DMS 273 (cell line): ENCODE results near the gene KIN.
"Not testable (repeated sequence)": the region's sequence is repeated elsewhere in the genome, so short reads cannot be mapped to it uniquely, and the experiment has no call there.

ENCODE experiments used
- DNase-seq: peaks from one replicate; lab custom pipeline; 2025; ENCODE audit not compliant: unreplicated experiment; lab: John Stamatoyannopoulos, UW

The KIN gene

DNA sequence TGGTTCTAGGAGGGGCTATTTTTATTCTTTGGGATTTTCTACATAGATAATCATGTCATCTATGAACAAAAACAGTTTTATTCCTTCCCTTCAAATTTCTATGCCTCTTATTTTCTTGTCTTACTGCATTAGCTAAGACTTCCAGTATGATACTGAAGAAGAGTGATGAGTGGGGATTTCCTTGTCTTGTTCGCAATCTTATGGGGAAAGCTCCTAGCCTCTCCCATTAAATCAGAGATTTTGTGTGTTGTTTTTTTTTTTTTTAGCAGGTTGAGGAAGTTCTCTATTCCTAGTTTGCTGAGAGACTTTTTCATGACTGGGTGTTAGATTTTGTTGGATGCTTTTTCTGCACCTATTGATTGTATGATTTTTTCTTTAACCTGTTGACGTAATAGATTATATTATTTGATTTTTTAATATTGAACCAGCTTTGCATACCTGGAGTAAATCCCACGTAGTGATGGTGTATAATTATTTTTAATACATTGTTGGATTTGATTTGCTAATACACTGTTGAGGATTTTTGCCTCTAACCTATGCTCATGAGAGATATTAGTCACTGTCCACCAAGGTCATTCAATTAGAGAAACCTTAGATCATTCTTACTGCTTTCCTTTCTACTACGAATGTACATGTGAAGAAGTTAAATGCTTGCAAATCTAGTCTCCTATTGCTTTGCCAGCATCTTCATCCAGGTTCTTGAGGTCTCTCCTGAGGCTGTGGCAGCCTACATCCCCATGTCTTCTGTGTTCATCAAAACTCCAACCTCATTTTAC is 6.6 kb upstream of the KIN start:
- DNase-seq: no peak

DNA sequence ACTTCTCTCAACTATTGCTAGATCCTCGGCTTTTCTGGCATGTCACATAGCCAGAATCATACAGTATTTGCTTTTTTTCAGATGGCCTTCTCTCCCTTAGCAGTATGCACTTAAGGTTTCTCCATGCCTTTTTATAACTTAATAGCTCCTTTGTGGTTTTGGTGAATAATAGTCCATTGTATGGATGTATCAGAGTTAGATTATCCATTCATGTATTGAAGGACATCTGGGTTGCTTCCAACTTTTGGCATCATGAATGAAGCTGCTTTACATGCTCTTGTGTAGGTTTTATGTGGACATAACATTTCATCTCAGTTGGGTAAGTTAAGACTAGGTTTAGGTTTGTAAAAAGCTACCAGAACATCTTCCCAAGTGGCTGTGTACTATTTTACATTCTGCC is 4.7 kb upstream of the KIN start:
- no peak for DNase-seq

DNA sequence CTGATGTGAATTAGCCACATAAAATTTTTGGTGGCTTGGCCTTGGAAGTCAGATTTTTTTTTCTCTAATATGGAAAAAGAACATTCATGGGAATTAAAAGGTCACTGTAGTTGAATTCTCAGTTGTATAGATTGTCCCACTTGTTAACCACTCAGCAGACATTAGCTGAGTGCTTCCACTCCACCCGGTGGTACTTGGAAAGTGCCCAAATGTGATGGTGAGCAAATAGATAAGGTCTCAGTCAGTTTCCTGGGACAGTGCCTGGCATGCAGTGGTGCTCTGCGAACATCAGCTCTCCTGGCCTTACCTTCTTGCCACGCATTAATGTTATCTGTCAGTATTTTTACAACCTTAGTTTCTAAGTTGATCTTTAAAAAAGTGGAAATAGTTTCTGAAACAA is 1.6 kb upstream of the KIN start:
- peak; percentile 41 for DNase-seq

DNA sequence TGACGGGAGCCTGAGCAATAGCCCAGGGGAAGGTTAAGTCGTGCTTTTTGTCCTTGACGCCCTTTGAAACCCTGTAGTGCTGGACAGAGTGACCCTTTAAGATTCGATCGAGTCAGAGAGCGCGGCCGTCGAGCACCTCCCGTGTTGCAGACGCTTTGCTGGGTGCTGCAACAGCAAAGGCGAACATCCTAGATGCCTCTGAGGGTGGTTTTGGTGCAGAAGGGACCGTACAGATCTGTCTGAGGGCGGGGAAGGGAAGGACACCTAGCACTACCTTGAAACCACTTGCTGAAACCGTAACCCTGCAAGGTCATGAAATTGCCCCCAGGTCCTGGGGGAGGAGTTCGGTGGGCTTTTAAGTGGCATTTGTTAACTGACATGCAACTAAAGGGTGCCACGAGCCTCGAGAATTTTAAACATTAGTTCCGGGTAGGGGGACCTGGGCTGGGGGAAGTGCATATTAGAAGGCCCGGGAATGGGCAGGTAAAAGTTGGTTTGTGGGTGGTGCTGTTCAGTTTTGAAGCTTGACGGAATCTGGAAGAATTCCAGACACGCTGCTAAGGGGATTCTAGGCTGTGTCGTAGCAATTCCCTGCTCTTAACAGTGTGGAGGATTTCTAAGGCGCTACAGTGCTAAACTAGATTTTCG is 970 bp upstream of the KIN start:
- DNase-seq: peak; percentile 53

DNA sequence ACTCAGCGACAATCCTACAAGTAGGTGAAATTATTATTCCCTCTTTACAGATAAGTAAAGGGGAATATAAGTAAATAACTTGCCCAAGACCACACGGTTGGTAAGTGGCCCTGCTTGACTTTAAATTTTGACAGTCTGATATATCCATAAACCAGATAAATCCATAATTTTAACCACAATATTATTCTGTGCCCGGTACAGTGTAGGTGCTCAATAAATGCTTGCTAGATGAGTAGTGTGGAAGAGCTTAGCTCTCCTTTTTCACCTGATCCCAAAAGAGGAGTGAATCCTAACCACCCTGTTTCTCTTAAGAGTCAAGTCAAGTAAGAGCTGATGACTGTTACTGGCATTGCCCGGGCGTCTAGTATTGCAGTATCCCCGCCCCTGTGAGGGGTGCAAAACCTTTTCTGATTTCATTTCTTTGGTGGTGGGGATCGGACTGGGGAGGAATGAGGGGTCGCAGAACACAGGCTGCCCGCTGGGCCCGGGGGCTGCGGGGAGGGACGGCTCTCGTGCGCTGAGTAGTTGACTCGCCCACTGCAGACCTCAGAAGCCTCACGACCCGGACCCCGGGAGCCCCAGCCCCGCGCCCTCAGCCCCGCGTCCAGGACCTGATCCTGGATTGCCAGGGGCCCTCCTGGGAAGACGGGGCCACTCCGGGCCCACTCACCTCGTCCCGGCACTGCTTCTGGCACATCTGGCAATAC is 490 bp downstream of the KIN start:
- DNase-seq: peak; percentile 21

DNA sequence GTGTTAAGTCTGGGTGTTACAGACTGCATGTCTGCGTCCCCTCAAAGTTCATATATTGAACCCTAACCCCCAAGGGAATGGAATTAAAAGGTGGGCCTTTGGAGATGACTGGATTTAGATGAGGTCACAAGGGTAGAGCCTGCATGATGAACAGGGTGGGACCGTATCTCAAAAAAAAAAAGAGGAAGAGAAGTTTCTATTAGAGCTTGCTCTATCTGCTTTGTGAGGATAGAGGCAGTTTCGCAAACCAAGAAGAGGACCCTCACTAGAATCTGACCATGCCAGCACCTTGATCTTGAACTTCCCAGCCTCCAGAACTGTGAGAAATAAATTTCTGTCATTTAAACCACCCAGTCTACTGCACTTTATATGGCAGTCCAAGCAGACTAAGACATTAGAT is 1.4 kb downstream of the KIN start:
- DNase-seq: no peak

DNA sequence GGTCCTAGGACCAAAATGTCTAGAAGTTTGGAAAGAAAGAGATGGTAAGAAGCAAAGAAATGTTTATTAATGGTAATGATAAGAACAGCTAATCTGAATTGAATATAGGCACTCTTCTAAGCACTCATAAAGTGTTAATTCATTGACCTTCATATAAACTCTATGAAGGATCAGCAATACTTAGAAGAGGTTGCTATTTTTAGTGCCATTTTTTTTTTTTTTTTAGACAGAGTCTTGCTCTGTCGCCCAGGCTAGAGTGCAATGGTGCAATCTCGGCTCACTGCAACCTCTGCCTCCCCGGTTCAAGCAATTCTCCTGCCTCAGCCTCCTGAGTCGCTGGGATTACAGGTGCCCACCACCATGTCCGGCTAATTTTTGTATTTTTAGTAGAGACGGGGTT is 5.6 kb downstream of the KIN start:
- not testable (repeated sequence) for DNase-seq

DNA sequence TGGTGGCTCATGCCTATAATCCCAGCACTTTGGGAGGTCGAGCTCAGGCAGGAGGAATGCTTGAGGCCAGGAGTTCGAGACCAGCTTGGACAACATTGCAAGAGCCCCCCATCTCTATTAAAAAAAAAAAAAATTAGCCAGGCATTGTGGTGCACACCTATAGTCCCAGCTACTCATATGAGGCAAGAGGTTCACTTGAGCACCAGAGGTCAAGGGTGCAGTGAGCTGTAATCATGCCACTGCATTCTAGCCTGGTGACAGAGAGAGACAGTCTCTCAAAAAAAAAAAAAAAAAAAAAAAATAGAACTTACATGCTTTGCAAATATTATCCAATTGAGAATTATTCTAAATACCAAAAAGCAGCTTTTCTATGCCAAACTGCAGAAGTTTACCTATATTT is 11.0 kb downstream of the KIN start:
- DNase-seq: no peak

DNA sequence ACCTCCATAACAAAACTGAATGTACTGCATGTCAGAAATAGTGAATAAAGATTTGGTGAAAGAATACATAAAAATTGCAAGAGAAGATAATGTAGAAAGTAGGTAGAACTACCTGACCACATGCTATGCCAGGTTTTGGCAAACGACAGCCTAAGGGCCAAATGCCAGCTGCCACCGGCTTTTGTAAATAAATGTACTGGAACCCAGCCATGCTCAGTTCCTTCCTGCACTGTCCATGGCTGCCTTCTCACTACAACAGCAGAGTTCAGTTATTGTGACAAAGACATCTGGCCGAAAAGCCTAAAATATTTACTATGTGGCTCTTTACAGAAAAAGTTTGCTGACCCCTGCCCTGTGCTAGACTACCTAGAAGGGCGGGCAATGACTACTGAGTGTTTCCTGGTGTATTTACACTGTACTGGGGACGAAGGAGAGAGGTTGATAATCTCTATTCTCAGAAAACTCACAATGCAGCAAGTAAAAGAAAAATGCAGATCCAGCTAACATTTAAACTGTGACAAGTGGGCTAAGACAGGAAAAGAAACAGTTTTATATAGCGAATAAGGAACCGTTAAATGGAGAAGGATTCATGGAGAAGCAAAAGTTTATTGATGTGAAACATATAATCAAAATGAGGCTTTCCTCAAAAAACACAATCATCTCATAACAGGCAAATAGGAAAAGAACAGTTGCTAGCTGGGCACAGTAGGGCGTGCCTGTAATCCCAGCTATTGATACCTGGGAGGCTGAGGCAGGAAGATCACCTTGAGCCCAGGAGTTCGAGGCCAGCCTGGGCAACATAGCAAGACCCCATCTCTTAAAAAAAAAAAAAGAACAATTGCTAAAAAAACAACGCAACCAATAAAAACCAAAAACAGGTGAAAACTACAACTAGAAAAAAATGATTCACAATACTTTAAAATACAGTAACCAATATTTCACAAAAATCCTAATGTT is 13.7 kb downstream of the KIN start:
- DNase-seq: peak; percentile 48

DNA sequence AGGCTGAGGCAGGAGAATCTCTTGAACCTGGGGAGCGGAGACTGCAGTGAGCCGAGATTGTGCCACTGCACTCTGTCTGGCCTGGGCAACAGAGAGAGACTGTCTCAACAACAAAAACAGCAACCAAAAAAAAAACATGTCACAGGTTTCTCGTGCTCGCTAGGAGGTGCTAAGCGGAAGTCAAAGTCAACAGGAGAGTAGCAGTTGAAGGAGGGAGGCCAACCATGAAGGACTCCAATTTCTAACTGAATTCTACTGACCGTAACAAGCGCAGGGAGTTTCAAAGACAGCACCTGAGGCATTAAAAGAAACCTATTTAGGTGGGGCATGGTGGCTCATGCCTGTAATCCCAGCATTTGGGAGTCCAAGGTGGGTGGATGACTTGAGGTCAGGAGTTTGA is 19.4 kb downstream of the KIN start:
- no peak for DNase-seq

DNA sequence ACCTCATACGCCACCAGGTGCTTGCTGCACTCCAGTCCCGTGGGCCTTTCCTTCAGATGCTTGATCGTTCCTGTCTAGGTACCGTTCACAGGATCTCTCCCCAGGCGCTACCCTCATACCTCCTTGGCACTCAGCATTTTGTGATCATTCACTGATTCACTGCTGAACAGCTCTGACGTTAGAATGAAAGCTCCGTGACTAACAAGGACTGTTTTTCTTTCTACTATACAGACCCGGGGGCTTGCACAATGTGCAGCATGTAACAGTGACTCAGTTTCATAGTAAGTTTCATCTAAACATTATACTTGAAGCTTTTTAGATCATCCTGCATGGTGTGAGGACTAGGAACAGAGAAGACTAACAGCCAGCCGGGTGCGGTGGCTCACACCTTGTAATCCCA is 20.6 kb downstream of the KIN start:
- DNase-seq: no peak

DNA sequence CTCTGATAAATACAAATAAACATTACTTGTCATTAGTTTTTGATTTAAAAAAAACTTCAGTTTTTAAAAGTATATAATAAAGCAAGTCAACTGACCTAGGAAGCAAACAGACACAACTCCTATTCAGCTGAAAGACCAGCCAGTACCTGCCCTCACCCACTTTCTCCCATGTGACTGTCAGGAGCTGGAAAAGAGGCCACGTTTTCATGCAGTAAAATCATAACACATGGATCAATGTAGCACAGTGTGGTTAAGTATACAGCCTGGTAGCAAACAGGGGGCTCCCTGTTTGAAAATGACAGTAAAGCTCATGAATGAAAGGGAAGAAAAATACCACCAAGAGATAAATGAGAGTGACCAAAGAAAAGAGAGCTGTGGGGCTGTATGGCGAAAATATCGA is 21.6 kb downstream of the KIN start:
- DNase-seq: no peak

DNA sequence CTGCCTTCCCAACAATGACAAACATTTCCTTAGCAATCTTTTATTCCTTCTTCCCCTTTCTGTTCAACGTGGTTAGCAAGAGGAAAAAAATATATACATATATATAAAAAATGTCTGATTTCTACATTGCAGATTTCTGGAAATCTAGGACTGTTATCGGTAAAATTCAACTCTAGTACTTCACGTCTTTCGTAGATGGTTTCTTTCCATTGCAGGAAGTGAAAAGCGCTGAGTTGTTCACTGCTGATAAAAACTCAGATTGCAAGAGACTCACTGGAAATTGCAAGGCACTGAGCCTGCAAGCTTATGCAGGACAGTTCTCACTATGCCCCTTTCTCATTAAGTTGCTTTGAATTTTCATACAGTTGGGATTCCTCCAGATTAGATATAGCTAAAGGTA is 23.9 kb downstream of the KIN start:
- no peak for DNase-seq

DNA sequence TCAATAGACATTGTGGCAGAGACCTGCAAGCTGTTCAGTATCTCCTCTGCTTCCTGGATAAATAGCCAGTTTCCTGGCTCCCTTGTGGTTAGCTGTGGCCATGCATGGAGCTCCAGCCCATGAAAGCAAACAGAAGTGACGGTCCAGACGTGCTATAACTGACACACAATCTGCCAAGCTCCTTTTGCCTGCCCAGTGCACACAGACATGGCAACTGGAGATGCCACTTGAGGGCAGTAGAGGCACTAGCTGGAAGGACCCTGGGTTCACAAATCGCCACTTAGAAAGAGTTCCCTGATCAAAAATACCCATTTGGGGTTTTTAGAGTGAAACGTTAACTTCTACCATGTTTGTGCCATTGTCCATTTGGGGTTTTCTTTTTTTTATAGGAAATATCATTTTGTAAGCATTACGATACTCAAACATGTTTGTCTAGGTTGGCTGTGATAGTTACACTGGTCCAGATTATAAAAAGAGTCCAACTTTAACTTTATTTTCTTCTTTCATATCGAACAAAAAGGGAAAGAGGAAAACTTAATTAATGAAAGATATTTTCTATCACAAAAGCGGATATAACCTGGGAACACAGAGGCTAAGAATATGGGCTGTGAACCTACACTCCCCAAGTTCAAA is 31.3 kb downstream of the KIN start:
- peak; percentile 10 for DNase-seq

DNA sequence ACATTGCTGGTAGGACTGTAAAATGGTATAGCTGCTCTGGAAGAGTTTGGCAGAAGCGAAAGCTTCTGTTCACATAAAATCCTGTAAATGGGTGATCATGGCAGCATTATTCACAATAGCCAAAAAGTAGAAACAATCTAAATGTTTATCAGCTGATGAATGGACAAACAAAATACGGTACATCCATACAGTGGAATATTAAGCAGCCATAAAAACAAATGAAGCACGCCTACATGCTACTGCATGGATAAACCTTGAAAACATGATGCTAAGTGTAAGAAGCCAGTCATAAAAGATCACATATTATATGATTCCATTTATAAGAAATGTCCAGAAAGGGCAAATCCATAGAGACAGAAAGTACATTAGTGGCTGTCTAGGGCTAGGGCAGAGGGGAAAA is 32.7 kb downstream of the KIN start:
- no peak for DNase-seq

DNA sequence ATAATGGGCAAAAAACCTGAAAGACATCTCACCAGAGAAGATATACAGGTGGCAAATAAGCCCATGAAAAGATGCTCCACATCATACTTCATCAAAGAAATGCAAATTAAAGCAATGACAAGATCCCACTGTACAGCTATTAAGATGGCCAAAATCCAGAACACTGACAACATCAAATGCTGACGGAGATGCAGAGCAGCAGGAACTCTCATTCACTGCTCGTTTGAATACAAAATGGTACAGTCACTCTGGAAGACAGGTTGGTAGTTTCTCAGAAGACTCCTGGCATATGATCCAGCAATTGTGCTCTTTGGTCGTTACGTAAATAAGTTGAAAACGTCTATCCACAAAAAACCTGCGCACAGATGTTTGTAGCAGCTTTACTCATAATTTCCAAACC is 35.5 kb downstream of the KIN start:
- no peak for DNase-seq

DNA sequence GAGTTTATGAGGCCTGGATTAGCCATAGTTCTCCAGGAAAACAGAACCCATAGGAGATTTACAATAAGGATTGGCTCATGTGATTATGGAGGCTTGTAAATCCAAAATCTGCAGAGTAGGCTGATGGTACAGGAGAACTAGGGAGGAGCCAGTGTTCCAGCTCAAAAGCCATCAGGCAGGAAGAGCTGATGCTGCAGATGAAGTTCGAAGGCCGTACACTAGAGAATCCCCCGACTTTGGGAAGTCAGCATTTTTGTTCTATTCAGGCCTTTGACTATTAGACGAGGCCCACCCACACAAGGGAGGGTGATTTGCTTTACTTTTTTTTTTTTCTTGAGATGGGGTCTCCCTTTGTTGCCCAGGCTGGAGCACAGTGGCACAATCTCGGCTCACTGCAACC is 37.6 kb downstream of the KIN start:
- no peak for DNase-seq

DNA sequence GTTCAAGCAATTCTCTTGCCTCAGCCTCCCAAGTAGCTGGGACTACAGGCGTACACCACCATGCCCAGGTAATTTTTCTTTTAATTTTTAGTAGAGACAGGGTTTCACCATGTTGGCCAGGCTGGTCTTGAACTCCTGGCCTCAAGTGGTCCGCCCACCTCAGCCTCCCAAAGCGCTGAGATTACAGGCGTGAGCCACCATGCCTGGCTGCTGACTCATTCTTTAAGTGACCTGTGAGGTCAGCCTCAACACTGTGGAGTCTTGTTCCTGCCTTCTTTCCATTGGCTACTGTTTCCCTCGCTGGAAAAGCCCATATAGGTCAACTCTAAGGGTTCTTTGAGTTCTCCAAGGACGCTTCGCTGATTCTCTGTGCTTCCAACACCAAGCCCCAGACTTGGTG is 39.2 kb downstream of the KIN start:
- DNase-seq: not testable (repeated sequence)

DNA sequence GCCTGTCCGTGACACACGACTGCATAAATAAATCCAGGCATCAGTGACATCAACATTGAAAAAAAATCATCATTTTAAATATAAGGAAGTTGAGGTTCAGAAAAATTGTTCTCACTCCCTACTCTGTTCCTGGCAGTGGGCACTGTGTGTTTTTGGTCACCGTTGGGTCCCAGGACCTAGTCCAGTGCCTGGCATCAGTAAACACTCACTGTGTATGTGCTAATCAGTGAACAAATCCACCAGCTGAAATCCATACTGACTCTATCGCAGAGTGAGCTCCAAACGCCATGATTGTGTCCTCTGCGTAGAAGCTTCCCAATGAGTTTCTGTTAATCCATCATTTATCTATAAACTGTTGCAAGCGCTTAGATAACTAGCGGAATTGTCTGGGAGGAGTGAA is 43.5 kb downstream of the KIN start:
- DNase-seq: no peak

DNA sequence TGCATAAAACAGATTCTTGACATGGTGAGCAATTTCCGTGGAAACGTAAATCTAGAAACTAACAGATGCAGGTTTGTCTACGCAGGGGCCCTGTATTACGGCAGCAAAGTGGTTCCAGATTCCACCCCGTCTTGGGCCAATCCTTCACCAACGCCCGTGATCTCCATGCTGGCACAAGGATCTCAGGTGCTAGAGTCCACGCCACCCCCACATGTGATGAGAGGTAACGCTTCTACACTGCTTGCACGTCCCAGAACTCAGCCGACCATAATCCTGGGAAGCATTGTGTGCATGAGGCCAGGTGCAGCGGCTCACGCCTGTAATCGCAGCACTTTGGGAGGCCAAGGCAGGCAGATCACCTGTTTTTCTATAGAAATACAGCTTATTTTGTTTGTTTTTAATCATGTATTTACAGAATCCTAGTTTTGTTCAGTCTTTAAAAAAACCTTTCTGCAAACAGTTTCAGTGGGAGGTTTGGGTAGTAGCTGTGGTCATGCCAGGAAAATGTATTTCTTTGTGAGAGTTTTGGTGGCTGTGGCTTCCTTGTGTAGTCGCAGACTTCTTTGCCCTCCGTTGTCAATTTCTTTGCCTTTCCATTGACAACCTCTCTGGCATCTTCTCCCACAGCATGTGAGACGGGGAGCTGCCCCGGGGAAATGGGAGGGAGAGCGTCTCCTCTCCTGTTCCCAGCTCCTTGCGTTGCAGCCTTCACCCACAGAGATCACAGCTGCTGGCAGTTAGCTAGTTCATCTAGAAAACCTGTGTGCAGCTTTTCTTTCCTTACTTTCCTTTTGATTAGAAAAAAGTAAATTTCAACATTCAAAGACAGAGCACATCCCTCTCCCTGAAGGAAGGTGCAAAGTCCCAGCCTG is 49.0 kb downstream of the KIN start:
- DNase-seq: no peak
